HepG2 (cell line): ENCODE data around the gene PGLYRP4. TPM values are rescaled to one million over a fixed set of nuclear protein-coding genes. Genes with fewer than 3 reads are reported as not detected.

Experiments used
- GRHL1 ChIP-seq: sonication (generic); formaldehyde crosslinking; conservative IDR thresholded peaks from 2 replicates; pipeline ENCODE4 v1.8.0; 2022; ENCODE audit warnings: missing genetic modification reagents
- POLR2AphosphoS2 ChIP-seq: IDR thresholded peaks from 2 replicates; pipeline ENCODE4 v1.6.1; 2011; ENCODE audit warnings: low read depth, low read length, improper control_type of control experiment
- RAD51 ChIP-seq: fragments of 450-650 bp; IDR thresholded peaks from 2 replicates; pipeline ENCODE4 v1.6.1; 2016; ENCODE audit warnings: borderline replicate concordance
- STAT6 ChIP-seq: sonication (generic); formaldehyde crosslinking; IDR thresholded peaks from 2 replicates; pipeline ENCODE4 v1.4.0; 2020; ENCODE audit warnings: missing genetic modification reagents, mild to moderate bottlenecking, borderline replicate concordance
- ZFX ChIP-seq: sonication (generic); formaldehyde crosslinking; IDR thresholded peaks from 2 replicates; pipeline ENCODE4 v1.4.0; 2020; ENCODE audit warnings: mild to moderate bottlenecking, low read depth, missing genetic modification reagents, moderate library complexity
- ZNF282 ChIP-seq: fragments of 450-650 bp; IDR thresholded peaks from 2 replicates; pipeline ENCODE4 v1.6.1; 2018; ENCODE audit not compliant: partially characterized antibody
- ZNF800 ChIP-seq: sonication (generic); formaldehyde crosslinking; IDR thresholded peaks from 2 replicates; pipeline ENCODE4 v1.4.0; 2020; ENCODE audit warnings: missing genetic modification reagents
- polyA plus RNA-seq, 8 experiments: library from polyadenylated mRNA; depleted of rRNA in 3 of 8; stranded (reverse) in 7 of 8; unstranded in 1 of 8; fragments of >200 nt; fragmentation: Illumina TruSeq in 4 of 8; extraction: Trizol in 4 of 8; gene quantifications; 2 replicates each; pipeline versions ENCODE4 v1.2.1 to v1.2.3, GENCODE V29; 2011 to 2016; ENCODE audit warnings: low read depth in 4 of 8, missing spikeins in 1 of 8, mixed read lengths in 1 of 8; ENCODE audit not compliant: insufficient read depth in 1 of 8
- total RNA-seq, 5 experiments: library from RNA; depleted of rRNA; stranded (reverse); fragments of >200 nt; fragmentation: Illumina TruSeq; extraction: Trizol; gene quantifications; 2 replicates each; pipeline ENCODE4 v1.2.3, GENCODE V29; 2016; ENCODE audit warnings: low read depth in 1 of 5

The PGLYRP4 gene
- total and polyA plus RNA-seq, 2 of the 13 experiments (the other 11 are each of a cell fraction or from before 2014, with no cell fraction given): not detected

- no peak for TF ChIP-seq STAT6 (CRISPR knock-in tag)
- TF ChIP-seq POLR2AphosphoS2: no peak
- no peak for TF ChIP-seq GRHL1 (CRISPR knock-in tag)
- no peak for TF ChIP-seq RAD51
- TF ChIP-seq ZNF800 (CRISPR knock-in tag): no peak
- no peak for TF ChIP-seq ZNF282
- TF ChIP-seq ZFX (CRISPR knock-in tag): no peak
These were observed 45.3 kb upstream of the PGLYRP4 start (continued) for GRCh38 chr1:153393926-153394325.
